ENCODE results near the gene MTOR. TPM values are rescaled to one million over a fixed set of nuclear protein-coding genes. Genes with fewer than 3 reads are reported as not detected.

Gene MTOR
- total RNA-seq, 2 donors from 2014 or later, result 26.2 to 28.3 TPM

GRCh38 chr1:11134251-11134897 is 128.0 kb downstream of the MTOR start:
- H3K4me3 ChIP-seq, result no peak overlapping the region
- intact Hi-C loops (cut with DNase I), result no loop called here
- TF ChIP-seq CTCF (IDR thresholded peaks at IDR 0.05), result no peak
- 46 to 81% methylated on average over 4 to 5 of the region's 5 CpGs for WGBS, 2 donors
- ATAC-seq (no peak), DNase-seq (no peak)
- no peaks in the 10 kb centered on the region for H3K4me1 ChIP-seq
- H3K27me3 ChIP-seq, result no peaks in the 10 kb centered on the region
- no peak overlapping the region for H3K27ac ChIP-seq
- H3K36me3 ChIP-seq (replicated peaks in 1 of 2; ENCODE audit: insufficient read depth in 1 of 2, low read depth in 2 of 2), result peaks cover 0 to 23% of the 10 kb centered on the region in 2 donors
- no peaks in the 10 kb centered on the region for H3K9me3 ChIP-seq

GRCh38 chr1:11132563-11133293 is 129.6 kb downstream of the MTOR start:
- peaks cover 10 to 32% of the 10 kb centered on the region in 2 donors for H3K36me3 ChIP-seq (replicated peaks in 1 of 2; ENCODE audit: insufficient read depth in 1 of 2, low read depth in 2 of 2)
- H3K4me3 ChIP-seq, result no peak overlapping the region
- DNase-seq (no peak), ATAC-seq (no peak)
- H3K27me3 ChIP-seq, result no peaks in the 10 kb centered on the region
- no peak overlapping the region for H3K27ac ChIP-seq
- TF ChIP-seq POLR2A (IDR thresholded peaks at IDR 0.05) (no peak), CTCF (IDR thresholded peaks at IDR 0.05) (no peak)
- 70 to 76% methylated on average over 2 to 8 of the region's 8 CpGs for WGBS, 2 donors
- no peaks in the 10 kb centered on the region for H3K4me1 ChIP-seq
- no peaks in the 10 kb centered on the region for H3K9me3 ChIP-seq
- intact Hi-C loops (cut with DNase I), result no loop called here

GRCh38 chr1:11131816-11132215 is 130.5 kb downstream of the MTOR start:
- DNase-seq, result no peak
- no peak overlapping the region for H3K27ac ChIP-seq
- H3K4me3 ChIP-seq, result no peak overlapping the region
- WGBS, 2 donors, result 45 to 50% methylated on average over 3 of the region's 3 CpGs
- intact Hi-C loops (cut with DNase I), result no loop called here
- no peaks in the 10 kb centered on the region for H3K27me3 ChIP-seq
- no peak for ATAC-seq
- TF ChIP-seq POLR2A (IDR thresholded peaks at IDR 0.05) (no peak), CTCF (IDR thresholded peaks at IDR 0.05) (no peak)
- H3K36me3 ChIP-seq (replicated peaks in 1 of 2; ENCODE audit: insufficient read depth in 1 of 2, low read depth in 2 of 2), result peaks cover 15 to 41% of the 10 kb centered on the region in 2 donors
- H3K9me3 ChIP-seq, result no peaks in the 10 kb centered on the region
- H3K4me1 ChIP-seq, result no peaks in the 10 kb centered on the region

- peaks cover 15 to 49% of the 10 kb centered on the region in 2 donors for H3K36me3 ChIP-seq (replicated peaks in 1 of 2; ENCODE audit: insufficient read depth in 1 of 2, low read depth in 2 of 2)
- intact Hi-C loops (cut with DNase I), result no loop called here
- no peaks in the 10 kb centered on the region for H3K27me3 ChIP-seq
- DNase-seq (no peak), ATAC-seq (no peak)
- TF ChIP-seq CTCF (IDR thresholded peaks at IDR 0.05), result no peak
- TF ChIP-seq POLR2A (IDR thresholded peaks at IDR 0.05), result no peak
- H3K4me1 ChIP-seq, result no peaks in the 10 kb centered on the region
- H3K4me3 ChIP-seq, result no peak overlapping the region
- WGBS, 2 donors, result 94 to 95% methylated on average over 16 to 17 of the region's 17 CpGs
- no peak overlapping the region for H3K27ac ChIP-seq
- no peaks in the 10 kb centered on the region for H3K9me3 ChIP-seq
These were observed 131.9 kb downstream of the MTOR start for GRCh38 chr1:11130406-11130805.
